ENCODE data around the gene CNTN6.

CNTN6 gene

GRCh38 chr3:1092771-1093170 lies at the start of gene CNTN6:
TSS of gene CNTN6 (plus strand) at chr3:1093024. CDS start at chr3:1148009, 54,985 bp downstream.
- DNase-seq = no peak

GRCh38 chr3:1048558-1048957 lies 44.3 kb upstream of the CNTN6 start:
- no peak for DNase-seq

- DNase-seq = no peak
Measured at GRCh38 chr3:1055870-1056269, 37.0 kb upstream of the CNTN6 start.

DNA sequence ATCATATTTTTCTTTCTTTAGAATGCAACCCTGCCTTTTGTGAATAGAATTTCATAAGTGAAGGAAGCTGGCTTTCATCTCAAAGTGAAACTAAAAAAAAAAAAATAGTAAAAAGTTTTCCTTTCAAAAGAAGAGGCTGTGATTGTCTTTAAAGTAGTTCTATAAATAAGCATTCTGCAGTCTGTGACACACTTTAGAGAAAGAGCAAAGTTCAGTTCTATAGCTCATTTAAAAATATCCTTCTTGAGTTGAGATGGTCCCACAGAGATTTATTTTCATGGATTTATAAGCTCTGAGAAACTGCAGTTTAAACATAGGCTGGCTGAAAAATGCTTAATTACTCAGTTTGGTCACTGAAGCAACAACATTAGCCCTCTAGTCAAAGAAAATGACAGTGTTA lies 36.1 kb upstream of the CNTN6 start:
- no peak for DNase-seq

GRCh38 chr3:1057436-1057835 lies 35.4 kb upstream of the CNTN6 start:
- DNase-seq = no peak

- DNase-seq = no peak
Measured at GRCh38 chr3:1068985-1069384, 23.8 kb upstream of the CNTN6 start.

GRCh38 chr3:1072041-1072440 lies 20.8 kb upstream of the CNTN6 start:
- no peak for DNase-seq

DNA sequence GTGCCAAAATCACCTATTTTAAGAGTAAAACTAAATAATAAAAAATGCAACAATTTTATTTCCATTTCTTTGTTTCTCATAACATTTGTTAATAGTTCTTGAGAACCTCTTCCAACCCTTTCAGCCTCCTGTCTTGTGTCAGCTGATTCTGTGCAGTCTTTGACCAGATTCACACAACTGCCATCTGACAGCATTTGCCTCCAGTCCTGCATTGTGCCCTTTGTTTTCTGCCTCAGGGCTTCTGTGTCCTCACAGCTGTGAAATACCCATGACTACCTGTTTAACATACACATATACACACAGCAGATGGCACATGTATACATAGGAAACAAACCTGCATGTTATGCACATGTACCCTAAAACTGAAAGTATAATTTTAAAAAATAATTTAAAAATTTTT lies 13.2 kb upstream of the CNTN6 start:
- no peak for DNase-seq

GRCh38 chr3:1082108-1082507 lies 10.7 kb upstream of the CNTN6 start:
- peak; percentile 21 for DNase-seq

GRCh38 chr3:1087066-1087560 lies 5.7 kb upstream of the CNTN6 start:
- no peak for DNase-seq

GRCh38 chr3:1088503-1088902 lies 4.3 kb upstream of the CNTN6 start:
- DNase-seq = no peak

- no peak for DNase-seq
Measured at GRCh38 chr3:1091286-1091685, 1.5 kb upstream of the CNTN6 start.

GRCh38 chr3:1092061-1092460 lies 763 bp upstream of the CNTN6 start:
- DNase-seq = no peak

DNA sequence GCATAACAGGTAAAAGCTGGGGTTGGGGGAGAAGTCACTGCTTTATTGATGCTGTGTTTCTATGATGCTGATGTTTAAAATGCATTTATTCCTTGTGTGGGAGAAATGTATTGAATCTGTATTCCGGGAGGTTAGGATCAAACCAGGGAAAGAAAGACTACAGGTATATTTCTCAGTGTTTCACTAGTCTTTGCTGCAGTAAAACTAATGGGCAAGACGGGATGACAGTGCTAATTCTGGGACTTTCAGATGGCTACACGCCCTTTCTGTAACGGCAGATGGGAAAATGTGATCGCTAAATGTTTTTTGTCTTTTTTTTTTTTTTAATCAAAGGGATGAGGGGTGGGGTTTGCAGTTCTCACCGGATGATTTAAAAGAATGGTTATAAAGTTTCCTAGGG lies 393 bp downstream of the CNTN6 start:
- DNase-seq = no peak

- DNase-seq = no peak
Measured at GRCh38 chr3:1103525-1103924, 10.7 kb downstream of the CNTN6 start.

DNA sequence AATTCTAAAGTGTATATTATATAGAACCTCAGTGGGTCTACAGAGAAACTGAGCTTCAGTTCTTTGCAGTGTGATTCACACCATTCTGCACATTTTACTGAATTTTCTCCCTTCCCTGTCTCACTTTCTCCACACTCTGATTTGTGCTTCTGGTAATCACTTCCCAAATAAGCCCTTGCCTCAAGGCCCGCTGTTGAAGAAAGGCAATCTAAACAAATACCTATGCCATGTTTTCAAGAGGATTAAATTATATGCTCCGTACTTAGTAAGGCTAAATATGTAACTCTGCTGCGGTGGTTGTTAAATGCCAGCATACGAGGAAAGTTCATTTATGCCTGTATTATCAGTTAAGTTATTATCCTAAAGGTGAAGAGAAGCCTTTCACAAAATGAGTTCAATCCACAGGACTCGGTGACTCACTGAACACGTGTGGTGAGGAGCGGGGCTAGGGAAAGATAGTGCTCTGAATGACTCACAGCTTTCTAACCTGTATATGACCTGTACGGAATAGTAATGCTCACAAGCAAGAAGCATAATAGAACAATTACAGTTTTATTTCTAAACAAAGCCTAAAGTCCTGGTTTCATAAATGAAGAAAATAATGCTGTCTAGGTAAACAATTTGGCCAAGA lies 25.1 kb downstream of the CNTN6 start:
- no peak for DNase-seq

- DNase-seq = no peak
Measured at GRCh38 chr3:1131166-1131565, 38.3 kb downstream of the CNTN6 start.

DNA sequence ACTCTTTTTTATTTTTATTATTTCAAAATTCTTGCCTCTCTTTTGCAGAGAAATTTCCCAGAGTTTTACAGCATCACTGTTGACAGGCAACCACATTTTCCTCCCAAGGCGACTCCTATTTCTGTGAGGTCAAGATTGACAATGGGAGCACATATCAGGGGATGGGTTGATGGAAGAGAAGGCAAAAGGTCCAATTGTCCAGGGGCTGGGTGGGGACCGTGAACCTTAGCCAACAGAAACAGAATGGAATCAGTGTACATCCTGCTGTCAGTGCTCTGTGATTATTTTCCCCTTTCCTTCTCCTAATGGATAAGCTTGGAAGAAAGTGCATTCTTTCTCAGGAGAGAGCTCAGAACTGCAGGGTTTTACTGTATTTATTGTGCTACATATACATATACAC lies 42.4 kb downstream of the CNTN6 start:
- no peak for DNase-seq

DNA sequence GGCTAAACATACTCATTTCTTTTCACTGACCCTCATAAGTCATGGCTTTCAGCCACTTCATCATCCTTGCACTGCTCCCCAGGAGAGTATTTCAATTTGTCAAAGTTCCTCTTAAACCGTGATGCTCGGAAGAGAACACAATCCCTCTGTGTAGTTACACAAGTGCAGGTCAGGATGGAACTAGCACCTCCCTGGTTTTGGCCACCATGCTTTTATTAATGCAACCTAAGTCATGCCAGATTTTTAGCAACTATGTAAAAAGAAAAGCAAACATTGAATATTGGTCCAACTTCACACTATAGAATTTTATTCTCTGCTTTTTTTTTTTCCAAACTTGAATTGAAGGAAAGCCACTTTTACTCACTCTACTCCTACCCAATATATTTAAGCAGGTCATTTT lies 45.2 kb downstream of the CNTN6 start:
- no peak for DNase-seq

DNA sequence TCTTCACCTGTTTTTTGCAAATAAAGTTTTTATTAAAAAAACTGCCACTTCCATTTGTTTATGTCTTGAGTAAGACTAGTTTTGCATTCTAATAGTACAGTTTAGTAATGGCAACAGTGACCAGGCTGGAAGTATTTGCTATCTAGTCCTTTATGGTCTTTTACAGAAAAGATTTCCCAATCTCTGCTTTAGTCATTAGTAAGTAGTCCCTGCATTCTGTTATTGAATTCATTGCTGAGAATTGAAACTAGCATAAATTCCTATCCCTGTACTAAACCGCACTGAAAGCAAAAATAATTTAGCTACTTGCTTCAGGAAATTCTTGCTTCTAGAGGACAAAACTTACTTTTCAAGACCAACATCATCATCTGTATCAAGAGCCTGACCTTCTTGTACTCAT lies 46.2 kb downstream of the CNTN6 start:
- DNase-seq = no peak

DNA sequence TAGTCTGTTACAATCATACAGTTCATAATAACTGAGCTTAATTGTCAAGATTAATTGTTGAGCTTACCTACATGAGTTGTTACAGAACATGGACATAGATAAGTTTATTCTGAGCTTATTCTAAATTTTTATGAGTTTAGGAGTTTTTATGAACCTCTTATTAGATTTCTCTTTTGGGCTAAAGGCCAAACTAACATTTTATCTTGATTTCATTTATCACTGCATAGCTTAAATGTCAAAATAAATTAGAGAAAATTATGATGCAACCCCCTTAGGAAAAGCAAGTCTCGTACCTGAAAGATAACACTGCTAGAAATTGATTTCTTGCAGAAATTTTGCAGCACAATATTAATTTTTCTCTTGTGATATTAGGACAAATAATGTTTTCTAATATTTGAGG lies 54.5 kb downstream of the CNTN6 start:
- no peak for DNase-seq

- no peak for DNase-seq
Measured at GRCh38 chr3:1147819-1148218, 55.0 kb downstream of the CNTN6 start.

- no peak for DNase-seq
Measured at GRCh38 chr3:1164101-1164500, 71.3 kb downstream of the CNTN6 start.

DNA sequence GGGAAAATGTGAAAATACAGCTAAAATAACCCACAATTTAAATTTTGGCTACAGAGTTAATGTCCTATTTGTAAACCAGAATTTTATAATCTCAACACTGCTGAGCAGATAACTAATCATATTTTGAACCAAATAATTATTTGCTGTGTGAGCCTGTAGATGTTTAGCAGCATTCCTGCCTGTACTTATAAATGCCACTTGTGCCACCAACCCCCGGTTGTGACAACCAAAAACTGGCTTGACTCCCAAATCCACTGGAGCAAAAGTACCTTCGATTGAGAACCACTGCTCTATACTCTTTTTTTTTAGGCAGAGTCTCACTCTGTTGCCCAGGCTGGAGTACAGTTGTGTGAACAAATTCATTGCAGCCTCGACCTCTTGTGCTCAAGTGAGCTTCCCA lies 78.5 kb downstream of the CNTN6 start:
- no peak for DNase-seq

DNA sequence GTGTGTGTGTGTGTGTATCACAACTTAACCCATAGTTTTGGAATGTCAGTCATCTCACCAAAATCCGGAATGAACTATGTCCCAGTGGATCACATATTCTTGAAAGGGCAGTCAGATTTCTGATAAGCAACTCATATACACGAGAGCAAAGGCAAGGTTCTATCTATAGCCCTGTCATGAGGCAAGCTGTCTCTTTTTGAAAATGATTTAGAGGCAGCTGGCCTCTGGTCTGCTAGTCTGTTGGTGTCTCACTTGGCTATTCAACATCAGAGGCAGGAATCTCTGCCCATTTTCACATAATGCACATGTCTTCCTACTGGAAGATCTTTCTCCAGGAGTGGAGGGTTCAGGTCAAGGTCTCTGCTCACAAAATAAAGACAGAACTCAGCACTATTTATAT lies 79.8 kb downstream of the CNTN6 start:
- DNase-seq = no peak

DNA sequence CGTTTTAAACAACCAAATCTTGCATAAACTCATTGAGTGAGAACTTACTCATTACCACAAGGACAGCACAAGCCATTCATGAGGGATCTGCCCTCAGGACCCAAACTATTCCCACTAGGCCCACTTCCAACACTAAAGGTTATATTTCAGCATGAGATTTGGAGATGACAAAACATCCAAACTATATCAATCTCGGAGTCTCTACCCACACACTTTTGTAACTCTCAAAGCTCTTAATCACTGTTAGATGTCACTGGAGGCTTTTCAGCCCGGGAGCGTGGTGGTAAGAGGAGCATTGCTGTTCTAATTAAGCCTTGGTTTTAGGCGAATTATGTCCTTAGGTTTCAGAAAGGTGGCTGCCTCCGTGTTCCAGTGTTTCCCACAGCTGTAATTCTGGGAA lies 86.3 kb downstream of the CNTN6 start:
- no peak for DNase-seq

All from hematopoietic multipotent progenitor cell treated with erythropoietin and hydrocortisone succinate and interleukin-3 and kit ligand, for 8 days (in vitro differentiated cells).